ENCODE measurements around the gene RFTN2. TPM values are rescaled to one million over a fixed set of nuclear protein-coding genes. Genes with fewer than 3 reads are reported as not detected.
"Not testable (repeated sequence)": the region's sequence is repeated elsewhere in the genome, so short reads cannot be mapped to it uniquely, and the experiment has no call there.

Gene RFTN2
- total and polyA plus RNA-seq, 9 donors: 10.3 to 25.9 (median 16.8) TPM

GRCh38 chr2:197556456-197556855, 118.9 kb downstream of the RFTN2 start:
- no CpG with 5 or more reads among the region's 1 CpG for WGBS (ENCODE audit: insufficient coverage)
- H3K4me3 ChIP-seq (ENCODE audit: low read length): no peak overlapping the region
- H3K27ac ChIP-seq (ENCODE audit: low read length): peak overlapping the region; percentile 67
- no peaks in the 10 kb centered on the region for H3K4me1 ChIP-seq (ENCODE audit: control insufficient read depth, insufficient read depth, low read length)
- no peaks in the 10 kb centered on the region for H3K9me3 ChIP-seq (replicated peaks; ENCODE audit: control insufficient read depth, low read depth, low read length)
- peak; percentile 95 for DNase-seq
- no peaks in the 10 kb centered on the region for H3K27me3 ChIP-seq (ENCODE audit: control insufficient read depth, insufficient read depth, low read length)
- peaks cover 16% of the 10 kb centered on the region for H3K36me3 ChIP-seq (ENCODE audit: control insufficient read depth, insufficient read depth, low read length)

DNA sequence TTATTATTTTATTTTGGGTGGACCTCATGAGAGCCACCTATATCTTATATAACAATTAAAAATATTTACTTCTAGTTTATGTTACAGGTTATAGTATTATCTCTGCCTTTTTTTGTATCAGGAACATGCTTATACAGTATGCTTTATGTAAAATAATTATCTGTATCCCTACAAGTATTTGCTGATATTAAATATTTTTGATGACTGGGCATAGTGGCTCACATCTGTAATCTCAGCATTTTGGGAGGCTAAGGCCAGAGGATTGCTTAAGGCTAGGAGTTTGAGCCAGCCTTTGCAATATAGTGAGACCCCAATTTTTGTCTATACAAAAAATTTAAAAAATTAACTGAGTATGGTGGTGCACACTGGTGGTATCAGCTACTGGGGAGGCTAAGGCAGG, 119.9 kb downstream of the RFTN2 start:
- Histone ChIP-seq H3K27ac (ENCODE audit: low read length) (peak overlapping the region; percentile 23), H3K27me3 (ENCODE audit: control insufficient read depth, insufficient read depth, low read length) (no peaks in the 10 kb centered on the region), H3K9me3 (replicated peaks; ENCODE audit: control insufficient read depth, low read depth, low read length) (no peaks in the 10 kb centered on the region), H3K4me3 (ENCODE audit: low read length) (no peak overlapping the region), H3K4me1 (ENCODE audit: control insufficient read depth, insufficient read depth, low read length) (no peaks in the 10 kb centered on the region), H3K36me3 (ENCODE audit: control insufficient read depth, insufficient read depth, low read length) (peaks cover 16% of the 10 kb centered on the region)
- DNase-seq: no peak

GRCh38 chr2:197551260-197551659, 124.1 kb downstream of the RFTN2 start:
- not testable (repeated sequence) for H3K27me3 ChIP-seq (ENCODE audit: control insufficient read depth, insufficient read depth, low read length); H3K9me3 ChIP-seq (replicated peaks; ENCODE audit: control insufficient read depth, low read depth, low read length); H3K4me1 ChIP-seq (ENCODE audit: control insufficient read depth, insufficient read depth, low read length); H3K27ac ChIP-seq (ENCODE audit: low read length); DNase-seq; H3K4me3 ChIP-seq (ENCODE audit: low read length)
- WGBS (ENCODE audit: insufficient coverage): no CpG with 5 or more reads among the region's 2 CpGs
- H3K36me3 ChIP-seq (ENCODE audit: control insufficient read depth, insufficient read depth, low read length): peaks cover 29% of the 10 kb centered on the region

DNA sequence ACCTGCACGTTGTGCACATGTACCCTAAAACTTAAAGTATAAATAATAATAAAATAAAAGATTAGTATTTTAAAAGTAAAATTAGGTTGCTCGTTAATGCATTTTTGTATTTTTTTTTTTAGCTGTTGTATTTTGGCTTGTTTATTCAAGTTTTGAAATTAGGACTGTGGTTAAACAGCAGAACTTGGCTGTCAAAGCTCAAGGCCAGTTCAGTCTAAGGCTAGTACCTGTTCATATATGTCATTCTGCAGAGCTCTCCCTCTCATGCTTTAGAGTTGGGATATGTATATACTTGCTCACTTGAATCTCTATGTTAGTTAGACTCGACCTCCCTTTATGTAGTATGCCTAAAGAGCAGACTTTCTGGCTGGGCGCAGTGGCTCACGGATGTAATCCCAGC, 126.8 kb downstream of the RFTN2 start:
- no peak overlapping the region for H3K27ac ChIP-seq (ENCODE audit: low read length)
- no peaks in the 10 kb centered on the region for H3K27me3 ChIP-seq (ENCODE audit: control insufficient read depth, insufficient read depth, low read length)
- H3K36me3 ChIP-seq (ENCODE audit: control insufficient read depth, insufficient read depth, low read length): peaks cover 35% of the 10 kb centered on the region
- no peaks in the 10 kb centered on the region for H3K9me3 ChIP-seq (replicated peaks; ENCODE audit: control insufficient read depth, low read depth, low read length)
- no peaks in the 10 kb centered on the region for H3K4me1 ChIP-seq (ENCODE audit: control insufficient read depth, insufficient read depth, low read length)
- no peak overlapping the region for H3K4me3 ChIP-seq (ENCODE audit: low read length)
- 92% methylated on average over 2 of the region's 5 CpGs for WGBS (ENCODE audit: insufficient coverage)
- no peak for DNase-seq

DNA sequence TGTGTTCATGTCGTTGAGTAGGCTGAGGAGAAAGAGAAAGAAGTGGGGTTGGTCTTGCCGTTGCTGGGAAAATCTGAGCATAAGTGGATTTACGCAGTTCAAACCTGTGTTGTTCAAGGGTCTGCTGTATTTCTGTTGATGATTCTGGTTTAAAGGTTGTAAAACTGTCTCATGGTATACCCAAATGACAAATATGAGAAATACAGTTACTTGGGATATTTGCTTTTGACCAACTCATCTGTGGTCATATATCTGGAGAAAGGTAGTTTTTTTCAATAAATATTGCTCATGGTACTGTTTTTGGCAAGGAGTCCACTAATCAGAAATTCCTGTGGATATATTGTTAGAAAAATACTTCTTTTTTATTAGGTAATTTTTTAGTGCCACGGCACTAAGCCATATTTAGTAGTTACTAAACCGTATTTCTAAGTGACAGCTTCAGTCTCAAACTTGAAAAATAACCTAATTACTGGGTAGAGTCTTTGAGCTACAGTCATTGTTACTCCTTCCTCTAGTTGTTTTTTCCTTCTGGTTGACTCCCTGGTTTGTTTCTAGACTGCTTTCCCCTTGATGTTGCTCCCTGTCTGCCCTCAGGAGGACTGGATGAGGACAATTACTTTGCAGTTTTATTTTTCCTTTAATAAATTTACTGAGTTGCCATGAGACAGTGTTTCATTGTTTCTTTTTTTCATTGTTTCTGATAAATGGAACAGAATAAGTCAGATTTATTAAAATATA, 128.1 kb downstream of the RFTN2 start:
- WGBS (ENCODE audit: insufficient coverage): 100% methylated on average over 3 of the region's 5 CpGs
- Histone ChIP-seq H3K27me3 (ENCODE audit: control insufficient read depth, insufficient read depth, low read length) (no peaks in the 10 kb centered on the region), H3K4me3 (ENCODE audit: low read length) (no peak overlapping the region), H3K36me3 (ENCODE audit: control insufficient read depth, insufficient read depth, low read length) (peaks cover 39% of the 10 kb centered on the region), H3K4me1 (ENCODE audit: control insufficient read depth, insufficient read depth, low read length) (no peaks in the 10 kb centered on the region), H3K9me3 (replicated peaks; ENCODE audit: control insufficient read depth, low read depth, low read length) (no peaks in the 10 kb centered on the region), H3K27ac (ENCODE audit: low read length) (no peak overlapping the region)
- DNase-seq: peak; percentile 7

- no peak for DNase-seq
- Histone ChIP-seq H3K9me3 (replicated peaks; ENCODE audit: control insufficient read depth, low read depth, low read length) (no peaks in the 10 kb centered on the region), H3K27ac (ENCODE audit: low read length) (no peak overlapping the region), H3K27me3 (ENCODE audit: control insufficient read depth, insufficient read depth, low read length) (no peaks in the 10 kb centered on the region), H3K36me3 (ENCODE audit: control insufficient read depth, insufficient read depth, low read length) (peaks cover 35% of the 10 kb centered on the region), H3K4me3 (ENCODE audit: low read length) (no peak overlapping the region), H3K4me1 (ENCODE audit: control insufficient read depth, insufficient read depth, low read length) (no peaks in the 10 kb centered on the region)
- no CpG with 5 or more reads among the region's 3 CpGs for WGBS (ENCODE audit: insufficient coverage)
Observed at GRCh38 chr2:197543206-197543605, 132.2 kb downstream of the RFTN2 start.

DNA sequence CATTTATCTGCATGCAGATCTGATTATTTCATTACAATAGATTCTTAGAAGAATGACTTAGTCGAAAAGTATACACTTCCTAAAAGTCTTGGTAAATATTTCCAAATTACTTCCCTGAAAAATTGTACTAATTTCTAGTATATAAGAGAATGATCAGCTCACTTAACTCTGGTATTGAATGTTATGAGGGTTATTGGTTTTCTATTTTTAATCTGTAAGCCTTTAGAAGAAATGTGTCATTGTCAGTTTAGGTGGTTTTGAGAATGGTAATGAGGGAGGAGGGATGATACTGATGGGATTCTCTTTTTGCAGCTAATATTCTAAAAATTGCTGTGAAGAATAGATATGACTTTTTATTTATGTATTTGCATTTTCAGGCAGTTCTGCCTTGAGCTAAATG, 135.7 kb downstream of the RFTN2 start:
- Histone ChIP-seq H3K4me1 (ENCODE audit: control insufficient read depth, insufficient read depth, low read length) (no peaks in the 10 kb centered on the region), H3K27ac (ENCODE audit: low read length) (no peak overlapping the region), H3K4me3 (ENCODE audit: low read length) (no peak overlapping the region), H3K27me3 (ENCODE audit: control insufficient read depth, insufficient read depth, low read length) (no peaks in the 10 kb centered on the region), H3K36me3 (ENCODE audit: control insufficient read depth, insufficient read depth, low read length) (peaks cover 36% of the 10 kb centered on the region), H3K9me3 (replicated peaks; ENCODE audit: control insufficient read depth, low read depth, low read length) (no peaks in the 10 kb centered on the region)
- no CpG with 5 or more reads among the region's 1 CpG for WGBS (ENCODE audit: insufficient coverage)
- no peak for DNase-seq

GRCh38 chr2:197538412-197538811, 137.0 kb downstream of the RFTN2 start:
- no CpG with 5 or more reads among the region's 2 CpGs for WGBS (ENCODE audit: insufficient coverage)
- H3K27me3 ChIP-seq (ENCODE audit: control insufficient read depth, insufficient read depth, low read length): no peaks in the 10 kb centered on the region
- no peaks in the 10 kb centered on the region for H3K9me3 ChIP-seq (replicated peaks; ENCODE audit: control insufficient read depth, low read depth, low read length)
- H3K36me3 ChIP-seq (ENCODE audit: control insufficient read depth, insufficient read depth, low read length): peaks cover 24% of the 10 kb centered on the region
- DNase-seq: peak; percentile 21
- H3K4me3 ChIP-seq (ENCODE audit: low read length): no peak overlapping the region
- H3K4me1 ChIP-seq (ENCODE audit: control insufficient read depth, insufficient read depth, low read length): no peaks in the 10 kb centered on the region
- H3K27ac ChIP-seq (ENCODE audit: low read length): no peak overlapping the region

Other genes with a start within 250 kb of the RFTN2 start
- 253 TPM for gene SF3B1, start 240.6 kb downstream of the RFTN2 start, total RNA-seq
- gene SF3B1, start 240.6 kb downstream of the RFTN2 start, polyA plus RNA-seq (ENCODE audit: insufficient read depth in 1 of 8, insufficient read length in 8 of 8, low replicate concordance in 1 of 8): 100 to 1,000 TPM; 252 to 306 (median 258) TPM
- gene COQ10B, start 222.0 kb downstream of the RFTN2 start, total RNA-seq: 11.6 TPM
- 10 to 100 TPM in 6 of 8 donors, 1 to 10 TPM in 2; 9.5 to 14.5 (median 10.9) TPM for gene COQ10B, start 222.0 kb downstream of the RFTN2 start, polyA plus RNA-seq (ENCODE audit: insufficient read depth in 1 of 8, insufficient read length in 8 of 8, low replicate concordance in 1 of 8)
- gene HSPD1, start 175.7 kb downstream of the RFTN2 start, total RNA-seq: 154 TPM
- 100 to 1,000 TPM; 237 to 306 (median 276) TPM for gene HSPD1, start 175.7 kb downstream of the RFTN2 start, polyA plus RNA-seq (ENCODE audit: insufficient read depth in 1 of 8, insufficient read length in 8 of 8, low replicate concordance in 1 of 8)
- 57.1 TPM for gene HSPE1, start 175.2 kb downstream of the RFTN2 start, total RNA-seq
- gene HSPE1, start 175.2 kb downstream of the RFTN2 start, polyA plus RNA-seq (ENCODE audit: insufficient read depth in 1 of 8, insufficient read length in 8 of 8, low replicate concordance in 1 of 8): 100 to 1,000 TPM; 135 to 180 (median 145) TPM
- gene MOB4, start 159.5 kb downstream of the RFTN2 start, total RNA-seq: 35.1 TPM
- 10 to 100 TPM; 34.9 to 45.1 (median 41.7) TPM for gene MOB4, start 159.5 kb downstream of the RFTN2 start, polyA plus RNA-seq (ENCODE audit: insufficient read depth in 1 of 8, insufficient read length in 8 of 8, low replicate concordance in 1 of 8)
- gene MARS2, start 29.8 kb upstream of the RFTN2 start, total RNA-seq: 2.4 TPM
- 1 to 10 TPM; 3.2 to 4.9 (median 3.7) TPM for gene MARS2, start 29.8 kb upstream of the RFTN2 start, polyA plus RNA-seq (ENCODE audit: insufficient read depth in 1 of 8, insufficient read length in 8 of 8, low replicate concordance in 1 of 8)
- 0.62 TPM for gene BOLL, start 109.7 kb upstream of the RFTN2 start, total RNA-seq
- 1 to 10 TPM in 7 of 8 donors, under 1 TPM in 1; 0.89 to 1.7 (median 1.4) TPM for gene BOLL, start 109.7 kb upstream of the RFTN2 start, polyA plus RNA-seq (ENCODE audit: insufficient read depth in 1 of 8, insufficient read length in 8 of 8, low replicate concordance in 1 of 8)
- 13.4 TPM for gene PLCL1, start 129.0 kb upstream of the RFTN2 start, total RNA-seq
- gene PLCL1, start 129.0 kb upstream of the RFTN2 start, polyA plus RNA-seq (ENCODE audit: insufficient read depth in 1 of 8, insufficient read length in 8 of 8, low replicate concordance in 1 of 8): 10 to 100 TPM in 7 of 8 donors, 1 to 10 TPM in 1; 9.5 to 17.7 (median 12.5) TPM